HG02571 (cell line): ENCODE data around the gene FOXN3.
"Not testable (repeated sequence)": the region's sequence is repeated elsewhere in the genome, so short reads cannot be mapped to it uniquely, and the experiment has no call there.

ENCODE experiments used
- ATAC-seq: cut with Tn5 transposase; IDR thresholded peaks from one replicate; pipeline ENCODE4 v1.9.1; 2021; ENCODE audit warnings: mild to moderate bottlenecking, moderate library complexity; ENCODE audit not compliant: unreplicated experiment

FOXN3 gene

DNA sequence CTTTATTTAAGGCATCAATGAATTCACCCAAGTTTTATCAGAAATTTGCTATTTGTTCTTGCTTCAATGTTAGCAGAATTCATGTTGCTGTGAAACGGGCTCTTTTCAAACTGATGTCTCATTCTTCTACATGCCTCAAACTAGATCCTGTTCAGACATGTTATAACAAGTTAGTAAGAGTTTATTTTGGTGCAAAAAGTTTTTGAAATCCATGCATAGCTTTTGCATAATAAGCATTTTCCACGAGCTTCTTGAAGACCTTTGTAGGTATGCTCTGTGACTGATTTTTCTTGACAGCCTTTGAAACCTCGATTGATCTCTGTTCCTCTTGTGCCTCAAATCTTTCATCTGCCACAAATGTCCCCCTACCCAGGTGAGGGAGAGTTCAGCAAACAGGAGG, 275.2 kb downstream of the FOXN3 start:
- no peak for ATAC-seq

DNA sequence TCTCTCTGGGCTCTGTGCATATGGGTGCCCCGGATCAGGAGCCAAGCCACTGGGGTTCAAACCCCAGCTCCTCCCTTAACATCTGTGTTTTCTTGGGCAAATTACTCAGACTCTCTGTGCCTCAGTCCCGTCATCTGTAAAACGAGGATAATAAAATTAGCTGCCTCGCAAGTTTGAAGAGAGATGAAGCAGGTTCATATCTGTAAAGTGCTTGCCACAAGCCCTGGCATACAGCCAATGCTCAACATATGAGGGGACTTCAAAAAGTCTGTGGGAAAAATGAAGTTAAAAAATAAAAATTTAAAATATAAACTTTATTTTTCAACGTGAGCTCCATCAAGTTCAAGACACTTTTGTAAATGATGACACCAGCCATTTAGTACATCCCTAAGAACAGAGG, 276.7 kb downstream of the FOXN3 start:
- no peak for ATAC-seq

GRCh38 chr14:89139404-89140247, 277.4 kb downstream of the FOXN3 start:
- ATAC-seq: no peak

GRCh38 chr14:89138846-89139245, 278.2 kb downstream of the FOXN3 start:
- ATAC-seq: no peak

DNA sequence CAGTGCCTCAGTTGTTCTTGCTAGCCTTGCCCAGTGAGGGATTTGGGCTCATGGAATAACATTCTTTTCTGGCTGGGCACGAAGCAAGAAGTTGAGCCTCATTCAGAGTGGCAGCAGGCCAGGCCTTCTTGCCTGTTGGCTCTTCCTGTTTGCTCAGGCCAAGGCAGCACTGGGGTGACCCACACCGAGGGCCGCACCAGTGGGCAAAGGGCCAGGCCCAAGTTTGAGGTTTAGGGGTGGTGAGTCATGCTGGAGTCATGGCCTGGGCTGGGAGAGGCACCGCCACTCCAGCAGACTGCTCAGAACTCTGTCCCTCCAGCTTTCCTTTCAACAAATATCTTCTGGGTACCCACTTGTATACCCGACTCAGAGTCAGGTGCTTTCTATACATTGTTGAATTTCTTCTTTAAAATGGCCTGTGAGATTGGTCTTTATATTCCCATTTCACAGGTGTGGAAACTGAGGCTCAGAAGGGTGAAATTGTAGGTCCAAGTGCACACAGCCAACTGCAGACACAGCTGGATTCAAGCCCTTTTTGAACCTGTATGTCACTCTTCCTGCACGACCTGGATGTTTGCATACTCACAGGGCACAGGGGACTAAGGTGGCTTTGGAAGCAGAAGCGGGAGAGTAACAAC, 279.4 kb downstream of the FOXN3 start:
- ATAC-seq: no peak

DNA sequence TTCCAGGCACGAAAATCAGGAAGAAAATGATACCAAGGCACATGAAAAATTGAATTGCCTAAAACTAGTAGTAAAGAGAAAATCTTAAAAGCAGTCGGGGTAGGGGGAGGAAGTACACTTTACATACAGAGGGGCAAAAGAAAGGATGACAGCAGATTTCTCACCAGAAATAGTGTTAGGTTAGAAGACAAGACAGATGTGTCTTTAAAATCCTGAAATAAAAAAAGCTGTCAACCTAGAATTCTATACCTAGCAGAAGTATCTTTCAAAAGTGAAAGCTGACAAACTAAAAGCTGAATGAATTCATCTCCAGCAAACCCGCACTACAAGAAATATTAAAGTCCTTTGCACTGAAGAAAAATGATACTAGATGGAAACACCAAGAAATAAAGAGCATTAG, 280.4 kb downstream of the FOXN3 start:
- ATAC-seq: no peak

- no peak for ATAC-seq
Measured at GRCh38 chr14:89134640-89135039, 282.4 kb downstream of the FOXN3 start.

DNA sequence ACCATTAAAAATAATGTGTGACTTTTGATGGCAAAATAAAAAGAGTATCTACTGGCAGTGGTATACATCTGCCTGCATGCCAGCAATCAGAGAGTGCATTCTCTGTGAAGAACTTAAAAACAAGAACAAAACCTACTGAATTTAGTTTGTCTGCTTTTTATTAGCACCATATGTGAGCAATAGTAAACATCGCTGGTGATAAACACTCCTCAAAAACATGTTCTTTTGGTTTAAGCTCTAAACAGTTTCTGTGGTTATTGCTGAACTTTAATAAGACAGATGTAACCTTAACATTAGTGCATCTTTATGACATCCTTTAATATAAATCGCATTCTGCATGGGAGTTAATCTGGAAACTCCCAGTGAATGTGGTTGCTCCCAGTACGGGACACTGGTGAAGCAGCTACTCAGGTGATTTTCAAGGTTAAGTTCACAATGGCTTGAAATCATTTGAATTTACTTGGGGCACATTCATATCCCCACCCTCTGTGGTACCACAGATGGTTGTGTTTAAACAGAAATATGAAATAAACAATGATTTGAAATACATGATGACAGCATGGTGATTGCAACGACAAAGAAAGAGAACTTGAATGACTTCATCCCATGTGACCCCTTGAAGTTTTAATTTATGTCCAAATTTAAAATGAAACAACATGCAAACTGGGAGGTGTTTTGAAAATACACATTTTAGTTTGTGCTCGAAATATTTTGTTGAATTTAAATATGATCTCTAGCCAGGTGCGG, 285.9 kb downstream of the FOXN3 start:
- no peak for ATAC-seq

DNA sequence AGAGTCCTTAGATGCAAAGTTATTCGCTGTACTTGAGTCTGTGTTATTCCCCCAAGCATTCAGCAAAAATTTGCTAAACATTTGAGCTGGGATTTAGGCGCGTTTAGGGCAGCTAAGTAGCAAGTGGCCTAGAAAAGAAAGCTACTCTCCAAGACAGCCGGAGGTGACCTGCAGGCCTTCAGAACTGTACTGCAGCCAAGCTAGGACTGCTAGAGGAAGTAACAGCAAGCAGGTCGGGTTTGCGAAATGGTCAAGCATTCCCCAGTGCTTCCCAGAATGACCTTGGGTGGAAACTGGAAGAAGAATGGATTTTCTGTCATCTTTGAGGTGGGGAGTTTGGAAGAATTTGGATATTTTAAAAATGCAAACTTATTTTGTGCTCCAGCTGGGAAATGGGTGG, 287.5 kb downstream of the FOXN3 start:
- no peak for ATAC-seq

GRCh38 chr14:89128311-89129026, 288.6 kb downstream of the FOXN3 start:
- ATAC-seq: no peak

DNA sequence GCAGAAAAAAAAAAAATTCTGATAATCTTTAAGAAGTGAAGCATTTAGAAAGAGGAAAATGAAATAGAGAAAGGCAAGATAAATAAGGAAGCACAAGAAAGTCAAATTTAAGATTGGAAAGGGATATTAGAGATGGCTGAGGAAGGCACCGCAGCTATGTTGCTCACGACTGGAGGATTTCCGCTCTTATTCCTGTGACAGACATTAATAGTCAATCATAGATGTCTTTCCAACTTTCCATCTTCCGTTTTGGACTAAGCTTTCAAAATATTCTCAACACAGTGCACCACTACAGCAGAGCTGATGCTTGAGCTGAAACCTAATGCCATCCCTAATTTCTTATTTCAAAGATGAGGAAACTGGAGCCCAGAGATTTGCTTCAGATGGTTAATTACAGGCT, 290.6 kb downstream of the FOXN3 start:
- no peak for ATAC-seq

DNA sequence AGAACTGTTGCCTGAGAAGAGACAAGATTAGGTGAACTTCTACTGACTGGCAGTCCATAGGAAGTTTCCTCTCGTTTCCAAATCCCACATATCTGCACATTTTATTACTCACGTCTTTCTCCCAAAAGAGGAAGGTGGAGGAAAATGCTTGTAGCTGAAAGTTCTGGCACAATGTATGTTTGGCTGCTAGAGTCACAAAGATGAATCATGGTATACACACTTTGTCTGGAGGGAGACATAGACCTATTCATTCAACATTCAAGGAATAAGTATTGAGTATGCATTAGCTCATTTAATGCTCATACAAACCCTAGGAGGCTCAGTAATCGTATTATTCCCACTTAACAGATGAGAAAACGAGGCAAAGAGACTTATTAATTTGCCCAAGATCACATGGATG, 291.8 kb downstream of the FOXN3 start:
- no peak for ATAC-seq

DNA sequence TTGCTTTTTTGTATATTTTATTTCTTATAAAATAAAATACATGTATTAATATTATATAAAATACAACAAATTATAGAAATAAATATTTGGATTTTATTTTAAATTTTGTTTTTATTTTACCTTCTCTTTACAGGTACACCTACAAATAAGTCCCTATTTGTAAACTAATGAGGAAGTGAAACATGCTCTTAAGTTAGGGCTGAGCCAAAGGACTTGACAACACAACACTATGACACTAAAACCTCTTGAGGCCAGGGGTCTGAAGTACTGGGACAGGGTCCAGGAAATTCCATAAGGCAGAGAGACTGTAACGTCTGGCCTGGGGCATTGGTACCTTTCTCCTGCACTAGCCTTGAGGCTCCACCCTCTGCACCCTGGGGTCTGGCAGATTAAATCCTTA, 293.2 kb downstream of the FOXN3 start:
- no peak for ATAC-seq

DNA sequence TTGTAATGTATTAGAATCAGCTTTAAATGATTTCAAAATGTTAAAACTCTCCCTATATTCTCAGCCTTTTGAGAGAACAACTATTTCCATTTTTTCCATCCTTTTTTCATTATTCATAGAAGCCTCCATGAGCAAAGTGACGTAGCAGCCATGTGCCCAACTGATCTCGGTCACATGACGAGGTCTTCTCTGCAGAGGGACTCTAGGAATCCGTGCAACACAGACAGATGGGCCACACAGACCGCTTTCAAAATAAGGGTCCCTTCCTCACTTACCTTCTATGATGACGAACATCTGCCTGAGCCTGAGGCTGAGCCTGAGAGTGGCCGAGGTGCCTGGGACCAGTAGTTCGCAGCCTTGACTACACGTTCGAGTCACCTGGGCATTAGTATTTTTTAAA, 293.8 kb downstream of the FOXN3 start:
- ATAC-seq: no peak

GRCh38 chr14:89121968-89122620, 294.9 kb downstream of the FOXN3 start:
- no peak for ATAC-seq

DNA sequence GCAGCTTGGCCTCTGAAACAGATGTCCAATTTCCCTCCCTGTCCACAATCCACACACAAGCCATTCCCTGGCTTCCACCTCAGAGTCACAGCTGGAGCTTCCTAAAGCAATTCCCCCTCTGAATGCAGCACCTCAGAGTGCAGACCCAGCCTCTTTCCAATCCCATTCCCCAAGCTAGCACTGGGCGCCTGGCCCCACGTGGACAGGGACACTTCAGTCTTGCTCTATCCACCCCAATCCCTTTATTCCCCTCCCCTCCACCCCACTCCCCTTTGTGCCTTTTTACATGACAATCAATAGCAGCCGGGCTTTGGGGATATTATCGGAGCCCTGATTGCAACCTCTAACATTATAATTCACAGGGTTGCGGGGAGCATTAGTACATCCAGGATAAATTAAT, 300.0 kb downstream of the FOXN3 start:
- no peak for ATAC-seq

DNA sequence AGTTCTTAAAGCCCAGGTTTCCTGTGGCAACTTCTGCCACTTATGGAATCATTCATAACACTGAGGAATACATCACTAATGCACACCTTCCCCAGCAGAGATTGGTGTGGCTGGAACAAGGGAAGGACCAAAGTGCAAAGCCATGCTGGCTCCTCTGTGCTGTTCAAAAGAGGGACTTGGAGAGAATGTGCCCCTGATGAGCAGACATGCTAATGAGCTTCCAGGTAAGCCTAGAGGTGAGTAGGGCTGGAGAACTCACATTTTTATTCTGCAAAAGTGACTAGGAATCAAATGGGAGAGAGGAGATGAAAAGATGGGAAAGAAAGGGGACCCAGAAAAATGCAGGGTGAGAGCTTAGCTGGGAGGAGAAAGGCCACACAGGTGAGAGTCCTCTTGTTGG, 302.9 kb downstream of the FOXN3 start:
- no peak for ATAC-seq

GRCh38 chr14:89112720-89113119, 304.3 kb downstream of the FOXN3 start:
- no peak for ATAC-seq

GRCh38 chr14:89111766-89112543, 305.1 kb downstream of the FOXN3 start:
- ATAC-seq: not testable (repeated sequence)

DNA sequence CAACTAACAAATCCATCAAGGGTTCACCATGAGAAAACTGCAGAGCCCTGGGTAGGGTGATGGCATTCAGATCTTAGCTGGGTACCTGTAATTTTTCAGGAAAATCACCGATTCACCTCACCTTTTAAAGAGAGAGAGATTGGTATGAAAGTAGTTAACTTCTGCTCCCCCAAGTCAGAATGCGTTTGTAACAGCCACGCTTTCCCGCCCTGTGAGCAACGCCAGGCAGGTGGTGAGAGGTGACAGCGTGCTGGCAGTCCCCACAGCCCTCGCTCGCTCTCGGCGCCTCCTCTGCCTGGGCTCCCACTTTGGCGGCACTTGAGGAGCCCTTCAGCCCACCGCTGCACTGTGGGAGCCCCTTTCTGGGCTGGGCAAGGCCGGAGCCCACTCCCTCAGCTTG, 305.8 kb downstream of the FOXN3 start:
- not testable (repeated sequence) for ATAC-seq
